T-helper 1 cell treated with Interleukin-12 subunit alpha and Interleukin-12 subunit beta and Interleukin-4 antibody, amounts not matched to agents 30 μg/mL and 1 μg/mL, for 36 hours (primary cell): ENCODE measurements around the gene HYDIN.

ENCODE experiments used
- H3K27ac Mint-ChIP-seq: one replicate; pipeline ENCODE4 v1.8.0; 2021; ENCODE audit warnings: mild to moderate bottlenecking, mixed read lengths
- H3K27me3 Mint-ChIP-seq: one replicate; pipeline ENCODE4 v1.8.0; 2021; ENCODE audit warnings: low read depth, mixed read lengths
- H3K36me3 Mint-ChIP-seq: one replicate; pipeline ENCODE4 v1.8.0; 2021; ENCODE audit warnings: low read depth, mixed read lengths
- H3K4me1 Mint-ChIP-seq: one replicate; pipeline ENCODE4 v1.8.0; 2021; ENCODE audit warnings: low read depth, mixed read lengths
- H3K4me3 Mint-ChIP-seq: one replicate; pipeline ENCODE4 v1.8.0; 2021; ENCODE audit warnings: mild to moderate bottlenecking, moderate library complexity, mixed read lengths
- H3K9me3 Mint-ChIP-seq: one replicate; pipeline ENCODE4 v1.8.0; 2021; ENCODE audit warnings: mixed read lengths

HYDIN gene

DNA sequence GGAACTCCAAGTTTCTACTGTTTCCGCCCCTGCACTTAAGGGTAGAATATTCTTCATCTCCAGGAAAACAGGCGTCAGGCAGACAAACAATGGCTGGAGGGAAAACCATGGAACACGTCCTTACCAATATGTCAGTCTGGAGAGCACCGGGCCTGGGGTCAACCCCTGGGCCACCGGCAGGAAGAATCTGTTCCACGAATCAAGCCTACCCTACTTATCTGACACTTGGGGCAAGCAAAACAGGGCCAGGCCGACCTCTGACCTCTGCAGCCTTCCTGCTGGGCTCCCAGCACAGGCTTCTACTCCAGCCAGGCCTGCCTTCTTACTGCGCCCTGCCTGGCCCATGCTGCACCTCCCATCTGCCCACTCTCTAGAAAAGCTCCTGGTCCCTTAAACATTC is 439.7 kb downstream of the HYDIN start:
- Mint-ChIP-seq H3K4me3 (no peak overlapping the region), H3K9me3 (no peaks in the 10 kb centered on the region), H3K27ac (no peak overlapping the region), H3K27me3 (no peaks in the 10 kb centered on the region), H3K36me3 (no peaks in the 10 kb centered on the region), H3K4me1 (peaks cover under 1% of the 10 kb centered on the region)

- H3K27me3 Mint-ChIP-seq = no peaks in the 10 kb centered on the region
These were observed 440.7 kb downstream of the HYDIN start for GRCh38 chr16:70789595-70790447.

GRCh38 chr16:70788668-70789594 is 441.6 kb downstream of the HYDIN start:
- Mint-ChIP-seq H3K4me3 (no peak overlapping the region), H3K9me3 (no peaks in the 10 kb centered on the region), H3K27me3 (no peaks in the 10 kb centered on the region), H3K4me1 (no peaks in the 10 kb centered on the region), H3K36me3 (peaks cover 9% of the 10 kb centered on the region), H3K27ac (no peak overlapping the region)

More at GRCh38 chr16:70789595-70790447, 440.7 kb downstream of the HYDIN start:
- Mint-ChIP-seq H3K36me3 (peaks cover 2% of the 10 kb centered on the region), H3K9me3 (no peaks in the 10 kb centered on the region), H3K27ac (no peak overlapping the region), H3K4me1 (no peaks in the 10 kb centered on the region), H3K4me3 (no peak overlapping the region)

DNA sequence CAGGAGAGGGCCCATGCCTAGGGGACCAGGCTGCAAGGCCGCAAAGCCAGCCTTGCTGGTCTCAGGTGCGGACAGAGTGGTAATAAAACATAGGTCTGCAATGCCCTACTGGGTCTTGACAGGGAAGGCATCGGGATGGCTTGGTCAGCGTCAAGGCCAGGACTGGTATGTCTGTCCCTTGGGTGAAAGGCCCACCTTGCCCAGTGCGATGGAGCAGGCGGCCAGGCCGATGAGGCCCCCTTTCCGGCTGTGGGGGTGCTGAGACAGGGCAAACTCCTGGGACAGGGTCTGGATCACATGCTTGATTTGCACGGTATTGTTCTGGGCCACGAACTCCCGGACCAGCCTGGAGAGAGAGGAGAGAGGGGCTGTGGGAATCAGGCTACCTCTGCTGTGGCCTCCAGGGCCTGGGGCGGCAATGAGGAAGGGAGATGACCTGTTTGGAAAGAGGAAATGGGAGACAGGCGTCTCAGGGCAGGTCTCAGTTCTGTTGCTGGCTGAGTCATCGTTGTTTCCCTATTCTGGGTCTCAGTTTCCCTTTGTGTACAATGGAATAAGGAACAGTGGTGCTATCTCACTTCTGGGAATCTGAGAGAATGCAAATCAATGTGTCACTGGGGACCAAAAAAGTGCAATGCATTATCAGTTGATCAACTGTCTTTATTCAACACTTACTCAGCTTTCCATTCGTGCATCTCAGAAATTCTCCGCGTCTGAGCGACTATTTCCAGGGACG is 444.3 kb downstream of the HYDIN start:
- Mint-ChIP-seq H3K36me3 (peaks cover 26% of the 10 kb centered on the region), H3K9me3 (no peaks in the 10 kb centered on the region), H3K27ac (no peak overlapping the region), H3K27me3 (no peaks in the 10 kb centered on the region), H3K4me1 (no peaks in the 10 kb centered on the region), H3K4me3 (no peak overlapping the region)

GRCh38 chr16:70784692-70785555 is 445.6 kb downstream of the HYDIN start:
- Mint-ChIP-seq H3K27me3 (no peaks in the 10 kb centered on the region), H3K9me3 (no peaks in the 10 kb centered on the region), H3K36me3 (peaks cover 36% of the 10 kb centered on the region), H3K4me1 (no peaks in the 10 kb centered on the region), H3K27ac (no peak overlapping the region), H3K4me3 (no peak overlapping the region)

DNA sequence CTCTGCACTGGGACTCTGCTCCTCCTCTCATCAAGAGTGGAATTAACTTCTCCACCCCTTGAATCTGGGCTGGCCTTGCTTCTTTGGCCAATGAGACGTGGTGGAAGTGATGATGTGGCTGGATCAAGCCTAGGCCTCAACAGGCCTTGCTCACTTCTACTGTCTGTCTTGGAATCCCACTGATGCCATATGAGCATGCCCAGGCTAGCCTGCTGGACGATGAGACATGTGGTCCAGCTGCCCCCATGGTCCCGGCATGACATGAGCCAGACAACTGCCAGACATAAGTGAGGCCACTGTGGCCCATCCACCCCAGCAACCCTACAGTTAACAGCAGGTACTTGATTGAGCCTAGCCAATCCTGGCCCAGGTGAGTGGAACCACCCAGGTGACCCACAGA is 448.3 kb downstream of the HYDIN start:
- peaks cover 41% of the 10 kb centered on the region for H3K36me3 Mint-ChIP-seq
- H3K4me1 Mint-ChIP-seq = no peaks in the 10 kb centered on the region
- H3K4me3 Mint-ChIP-seq = no peak overlapping the region
- H3K27ac Mint-ChIP-seq = no peak overlapping the region
- H3K27me3 Mint-ChIP-seq = no peaks in the 10 kb centered on the region
- H3K9me3 Mint-ChIP-seq = no peaks in the 10 kb centered on the region

- Mint-ChIP-seq H3K27me3 (no peaks in the 10 kb centered on the region), H3K27ac (no peak overlapping the region), H3K4me3 (no peak overlapping the region), H3K36me3 (peaks cover 41% of the 10 kb centered on the region), H3K4me1 (no peaks in the 10 kb centered on the region), H3K9me3 (no peaks in the 10 kb centered on the region)
These were observed 448.7 kb downstream of the HYDIN start for GRCh38 chr16:70781800-70782199.

DNA sequence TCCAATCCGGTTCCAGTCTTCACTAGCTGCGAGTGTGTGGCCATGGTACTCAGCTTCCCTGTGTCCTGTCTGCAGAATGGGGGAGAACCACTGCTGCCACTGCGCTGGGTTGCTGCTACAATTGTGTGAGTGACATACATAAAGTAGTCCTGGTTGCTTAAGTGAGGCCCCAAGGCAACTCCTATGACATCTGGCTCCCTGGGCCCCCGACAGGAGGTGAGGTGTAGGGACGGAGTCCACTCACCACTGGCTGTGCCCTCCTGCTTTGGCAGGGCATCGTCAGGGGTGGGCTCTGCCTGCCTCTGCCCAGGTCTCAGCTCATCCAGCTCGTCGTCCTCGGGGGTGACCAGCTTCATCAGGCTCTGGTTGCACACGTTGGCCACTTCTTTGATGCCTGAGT is 450.0 kb downstream of the HYDIN start:
- H3K4me3 Mint-ChIP-seq = no peak overlapping the region
- no peaks in the 10 kb centered on the region for H3K27me3 Mint-ChIP-seq
- H3K27ac Mint-ChIP-seq = no peak overlapping the region
- H3K36me3 Mint-ChIP-seq = peaks cover 41% of the 10 kb centered on the region
- H3K4me1 Mint-ChIP-seq = no peaks in the 10 kb centered on the region
- no peaks in the 10 kb centered on the region for H3K9me3 Mint-ChIP-seq

DNA sequence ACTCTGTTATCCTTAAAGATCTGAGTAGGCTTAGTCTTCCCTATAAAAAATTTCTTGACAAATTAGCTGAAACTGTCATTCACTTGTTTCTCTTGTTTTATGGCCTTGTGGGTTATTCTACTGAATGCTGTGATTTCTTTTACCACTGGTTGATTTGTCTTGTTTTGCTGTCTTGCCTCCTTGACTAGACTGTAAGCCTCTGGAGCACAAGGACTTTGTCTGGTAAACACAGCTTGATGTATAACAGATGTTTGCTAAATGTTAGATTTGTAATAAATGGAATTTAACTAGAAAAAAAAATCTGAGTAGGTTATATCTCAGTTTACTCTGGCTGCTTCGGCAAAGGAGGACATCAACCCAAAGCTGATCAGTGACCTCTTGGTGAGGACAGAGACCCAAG is 451.2 kb downstream of the HYDIN start:
- H3K27ac Mint-ChIP-seq = no peak overlapping the region
- H3K9me3 Mint-ChIP-seq = no peaks in the 10 kb centered on the region
- peaks cover 35% of the 10 kb centered on the region for H3K36me3 Mint-ChIP-seq
- H3K4me3 Mint-ChIP-seq = no peak overlapping the region
- no peaks in the 10 kb centered on the region for H3K27me3 Mint-ChIP-seq
- no peaks in the 10 kb centered on the region for H3K4me1 Mint-ChIP-seq

GRCh38 chr16:70778901-70779309 is 451.6 kb downstream of the HYDIN start:
- no peaks in the 10 kb centered on the region for H3K27me3 Mint-ChIP-seq
- no peaks in the 10 kb centered on the region for H3K4me1 Mint-ChIP-seq
- no peak overlapping the region for H3K27ac Mint-ChIP-seq
- peaks cover 32% of the 10 kb centered on the region for H3K36me3 Mint-ChIP-seq
- no peak overlapping the region for H3K4me3 Mint-ChIP-seq
- no peaks in the 10 kb centered on the region for H3K9me3 Mint-ChIP-seq

- H3K9me3 Mint-ChIP-seq = no peaks in the 10 kb centered on the region
- no peaks in the 10 kb centered on the region for H3K27me3 Mint-ChIP-seq
- no peak overlapping the region for H3K27ac Mint-ChIP-seq
- peaks cover 28% of the 10 kb centered on the region for H3K36me3 Mint-ChIP-seq
- no peak overlapping the region for H3K4me3 Mint-ChIP-seq
- H3K4me1 Mint-ChIP-seq = no peaks in the 10 kb centered on the region
These were observed 452.5 kb downstream of the HYDIN start for GRCh38 chr16:70777973-70778406.

- Mint-ChIP-seq H3K27ac (no peak overlapping the region), H3K27me3 (no peaks in the 10 kb centered on the region), H3K36me3 (peaks cover 25% of the 10 kb centered on the region), H3K9me3 (no peaks in the 10 kb centered on the region), H3K4me1 (no peaks in the 10 kb centered on the region), H3K4me3 (no peak overlapping the region)
These were observed 453.0 kb downstream of the HYDIN start for GRCh38 chr16:70777496-70777895.

GRCh38 chr16:70775399-70775798 is 455.1 kb downstream of the HYDIN start:
- Mint-ChIP-seq H3K27me3 (no peaks in the 10 kb centered on the region), H3K36me3 (peaks cover 12% of the 10 kb centered on the region), H3K9me3 (no peaks in the 10 kb centered on the region), H3K4me1 (peaks cover 5% of the 10 kb centered on the region), H3K4me3 (no peak overlapping the region), H3K27ac (no peak overlapping the region)
